ENCODE data around the gene TECTB.

DNA sequence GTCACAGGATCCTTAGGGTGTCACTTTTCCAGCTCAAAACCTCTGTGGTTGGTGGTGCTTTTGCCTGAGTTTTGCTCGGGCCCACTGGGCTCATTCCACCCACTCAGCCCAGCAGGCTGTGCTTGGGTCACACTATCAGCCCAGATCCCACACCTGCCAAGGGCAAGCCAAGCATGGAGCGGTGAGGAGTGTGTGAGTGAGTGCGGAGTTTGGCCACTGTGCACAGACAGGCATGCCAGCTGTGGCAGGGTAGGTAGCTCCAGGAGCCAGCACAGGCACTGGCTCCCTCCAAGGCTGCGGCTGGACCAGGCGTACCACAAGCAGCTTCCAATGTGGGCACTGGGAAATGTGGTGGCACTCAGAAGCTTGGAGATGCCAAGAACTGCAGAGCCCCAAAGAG, 43.9 kb upstream of the TECTB start:
- TF ChIP-seq, protein P1, sequence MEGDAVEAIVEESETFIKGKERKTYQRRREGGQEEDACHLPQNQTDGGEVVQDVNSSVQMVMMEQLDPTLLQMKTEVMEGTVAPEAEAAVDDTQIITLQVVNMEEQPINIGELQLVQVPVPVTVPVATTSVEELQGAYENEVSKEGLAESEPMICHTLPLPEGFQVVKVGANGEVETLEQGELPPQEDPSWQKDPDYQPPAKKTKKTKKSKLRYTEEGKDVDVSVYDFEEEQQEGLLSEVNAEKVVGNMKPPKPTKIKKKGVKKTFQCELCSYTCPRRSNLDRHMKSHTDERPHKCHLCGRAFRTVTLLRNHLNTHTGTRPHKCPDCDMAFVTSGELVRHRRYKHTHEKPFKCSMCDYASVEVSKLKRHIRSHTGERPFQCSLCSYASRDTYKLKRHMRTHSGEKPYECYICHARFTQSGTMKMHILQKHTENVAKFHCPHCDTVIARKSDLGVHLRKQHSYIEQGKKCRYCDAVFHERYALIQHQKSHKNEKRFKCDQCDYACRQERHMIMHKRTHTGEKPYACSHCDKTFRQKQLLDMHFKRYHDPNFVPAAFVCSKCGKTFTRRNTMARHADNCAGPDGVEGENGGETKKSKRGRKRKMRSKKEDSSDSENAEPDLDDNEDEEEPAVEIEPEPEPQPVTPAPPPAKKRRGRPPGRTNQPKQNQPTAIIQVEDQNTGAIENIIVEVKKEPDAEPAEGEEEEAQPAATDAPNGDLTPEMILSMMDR (IDR thresholded peaks at IDR 0.05; ENCODE audit: low read depth, low read length), result no peak
- TF ChIP-seq EZH2phosphoT487 (IDR thresholded peaks at IDR 0.05; ENCODE audit: low read depth), result no peak

All from OCI-LY3 (cell line).